D721Med (cell line): ENCODE data around the gene RASSF4.

Source experiments
- DNase-seq: peaks from one replicate; pipeline ENCODE4 v3.0.0; 2011; ENCODE audit warnings: low spot score; ENCODE audit not compliant: insufficient read length
- FAIRE-seq: peaks from 2 replicates; lab custom pipeline; 2011; peaks lifted over from hg19 to GRCh38; lab: Jason Lieb, UNC
- CTCF ChIP-seq: IDR thresholded peaks from 2 replicates; pipeline ENCODE4 v1.5.1; 2012; ENCODE audit warnings: mild to moderate bottlenecking, control low read depth; ENCODE audit not compliant: insufficient read depth; ENCODE audit errors: missing control alignments

RASSF4 gene

GRCh38 chr10:44965104-44965503, 5.5 kb downstream of the RASSF4 start:
- FAIRE-seq = no peak
- no peak for TF ChIP-seq CTCF
- no peak for DNase-seq

- DNase-seq (no peak), FAIRE-seq (no peak)
- no peak for TF ChIP-seq CTCF
Observed at GRCh38 chr10:44965651-44966097, 6.1 kb downstream of the RASSF4 start.

- no peak for TF ChIP-seq CTCF
- DNase-seq (no peak), FAIRE-seq (no peak)
Observed at GRCh38 chr10:44966129-44966815, 6.7 kb downstream of the RASSF4 start.

- DNase-seq (no peak), FAIRE-seq (no peak)
- TF ChIP-seq CTCF = no peak
Observed at GRCh38 chr10:44966816-44967509, 7.4 kb downstream of the RASSF4 start.

GRCh38 chr10:44967616-44968015, 8.0 kb downstream of the RASSF4 start:
- no peak for TF ChIP-seq CTCF
- FAIRE-seq = no peak
- no peak for DNase-seq

- no peak for DNase-seq
Observed at GRCh38 chr10:44968091-44968490, 8.5 kb downstream of the RASSF4 start.

More at GRCh38 chr10:44968091-44968490, 8.5 kb downstream of the RASSF4 start:
- no peak for FAIRE-seq
- TF ChIP-seq CTCF = no peak
